Left hindlimb (tissue), 1 donor: Measurements from ENCODE around the gene DESI1.
"Not testable (repeated sequence)": the region's sequence is repeated elsewhere in the genome, so short reads cannot be mapped to it uniquely, and the experiment has no call there.

ENCODE experiments used
- DNase-seq: peaks from one replicate; pipeline ENCODE4 v3.0.0-alpha.2; 2018

DESI1 gene

GRCh38 chr22:41631615-41632014 is 10.8 kb upstream of the DESI1 start:
- not testable (repeated sequence) for DNase-seq

- not testable (repeated sequence) for DNase-seq
Observed at GRCh38 chr22:41631115-41631514, 10.3 kb upstream of the DESI1 start.

GRCh38 chr22:41625577-41625976 is 4.7 kb upstream of the DESI1 start:
- no peak for DNase-seq

GRCh38 chr22:41621911-41622179 is 1.0 kb upstream of the DESI1 start:
- DNase-seq, result no peak

- DNase-seq, result peak; percentile 100
Observed at GRCh38 chr22:41621099-41621910, 462 bp upstream of the DESI1 start, which contains the start of gene XRCC6. Gene XRCC6 (plus strand): TSS chr22:41621295. CDS start chr22:41622005, 710 bp downstream.

- DNase-seq, result peak; percentile 50
Observed at GRCh38 chr22:41619979-41620588, 759 bp downstream of the DESI1 start.

- DNase-seq, result no peak
Observed at GRCh38 chr22:41613456-41613855, 7.4 kb downstream of the DESI1 start.

- no peak for DNase-seq
Observed at GRCh38 chr22:41612603-41613306, 8.1 kb downstream of the DESI1 start.

- DNase-seq, result no peak
Observed at GRCh38 chr22:41608386-41608785, 12.5 kb downstream of the DESI1 start.

- DNase-seq, result no peak
Observed at GRCh38 chr22:41603873-41604332, 16.9 kb downstream of the DESI1 start.

- DNase-seq, result no peak
Observed at GRCh38 chr22:41600976-41601375, 19.9 kb downstream of the DESI1 start.

GRCh38 chr22:41598891-41599635 is 21.8 kb downstream of the DESI1 start:
- DNase-seq, result no peak

- no peak for DNase-seq
Observed at GRCh38 chr22:41598081-41598480, 22.8 kb downstream of the DESI1 start.

- DNase-seq, result no peak
Observed at GRCh38 chr22:41597635-41597953, 23.2 kb downstream of the DESI1 start.

- DNase-seq, result peak; percentile 58
Observed at GRCh38 chr22:41596776-41597634, 23.8 kb downstream of the DESI1 start.

GRCh38 chr22:41595703-41596102 is 25.1 kb downstream of the DESI1 start:
- DNase-seq, result no peak

- not testable (repeated sequence) for DNase-seq
Observed at GRCh38 chr22:41593336-41593960, 27.4 kb downstream of the DESI1 start.

GRCh38 chr22:41589391-41590241 is 31.2 kb downstream of the DESI1 start, which contains the start of gene PMM1:
Gene PMM1 (minus strand): TSS chr22:41589840. CDS start chr22:41589805, 35 bp downstream.
- DNase-seq, result peak; percentile 100

- no peak for DNase-seq
Observed at GRCh38 chr22:41587347-41587723, 33.5 kb downstream of the DESI1 start.

GRCh38 chr22:41585898-41586297 is 34.9 kb downstream of the DESI1 start:
- DNase-seq, result no peak

- no peak for DNase-seq
Observed at GRCh38 chr22:41584881-41585280, 36.0 kb downstream of the DESI1 start.
